ENCODE data around the gene COMMD2.

- TF ChIP-seq CTCF (IDR thresholded peaks at IDR 0.05) (no peak), POLR2A (IDR thresholded peaks at IDR 0.05) (no peak)
Measured at GRCh38 chr3:149701977-149702350, 50.3 kb downstream of the COMMD2 start.
